Osteocyte (in vitro differentiated cells): ENCODE measurements around the gene HMCN1. TPM values are rescaled to one million over a fixed set of nuclear protein-coding genes. Genes with fewer than 3 reads are reported as not detected.

Experiments
- DNase-seq: peaks from one replicate; pipeline ENCODE4 v3.0.0; 2021; ENCODE audit warnings: mixed read lengths; ENCODE audit not compliant: unreplicated experiment; ENCODE audit errors: extremely low spot score
- H3K27ac Mint-ChIP-seq: one replicate; pipeline ENCODE4 v1.8.0; 2021; ENCODE audit warnings: mild to moderate bottlenecking, mixed read lengths; ENCODE audit not compliant: unreplicated experiment
- H3K27me3 Mint-ChIP-seq: one replicate; pipeline ENCODE4 v1.8.0; 2021; ENCODE audit warnings: mixed read lengths; ENCODE audit not compliant: unreplicated experiment
- H3K36me3 Mint-ChIP-seq: one replicate; pipeline ENCODE4 v1.8.0; 2021; ENCODE audit warnings: mixed read lengths; ENCODE audit not compliant: unreplicated experiment
- H3K4me1 Mint-ChIP-seq: one replicate; pipeline ENCODE4 v1.8.0; 2021; ENCODE audit warnings: mixed read lengths; ENCODE audit not compliant: unreplicated experiment
- H3K4me3 Mint-ChIP-seq: one replicate; pipeline ENCODE4 v1.8.0; 2021; ENCODE audit warnings: mild to moderate bottlenecking, moderate library complexity, mixed read lengths; ENCODE audit not compliant: unreplicated experiment
- H3K9me3 Mint-ChIP-seq: one replicate; pipeline ENCODE4 v1.8.0; 2021; ENCODE audit warnings: mixed read lengths; ENCODE audit not compliant: unreplicated experiment
- total RNA-seq: library from RNA; stranded (reverse); gene quantifications from 2 replicates; pipeline ENCODE4 v1.2.1, GENCODE V29; 2021
- TF ChIP-seq, protein P1 (sequence below): fragments of 200-600 bp; sonication (generic); IDR thresholded peaks from 2 replicates; pipeline ENCODE4 v1.5.0; 2021; ENCODE audit warnings: antibody characterized with exemption, mild to moderate bottlenecking, moderate library complexity

HMCN1 gene
- total RNA-seq, 1 donor from 2014 or later = 91.4 TPM

DNA sequence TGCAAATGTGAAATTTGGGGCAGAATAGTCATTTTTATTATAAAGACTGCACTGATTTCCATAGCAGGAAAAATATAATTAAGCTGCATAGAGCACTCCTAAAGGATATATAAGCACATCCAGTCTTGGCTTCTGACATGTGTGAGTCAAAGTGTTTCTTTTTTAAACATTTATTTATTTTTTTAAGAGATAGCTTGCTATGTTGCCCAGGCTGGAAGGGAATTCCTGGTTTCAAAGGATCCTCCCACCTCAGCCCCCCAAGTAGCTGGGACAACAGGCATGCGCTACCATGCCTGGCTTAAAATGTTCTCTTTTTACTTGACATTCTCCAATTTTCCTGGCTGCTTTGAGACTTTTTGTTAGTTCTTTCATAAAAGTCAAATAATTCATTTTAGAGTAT, 126.1 kb downstream of the HMCN1 start:
- DNase-seq = no peak
- TF ChIP-seq, protein P1, sequence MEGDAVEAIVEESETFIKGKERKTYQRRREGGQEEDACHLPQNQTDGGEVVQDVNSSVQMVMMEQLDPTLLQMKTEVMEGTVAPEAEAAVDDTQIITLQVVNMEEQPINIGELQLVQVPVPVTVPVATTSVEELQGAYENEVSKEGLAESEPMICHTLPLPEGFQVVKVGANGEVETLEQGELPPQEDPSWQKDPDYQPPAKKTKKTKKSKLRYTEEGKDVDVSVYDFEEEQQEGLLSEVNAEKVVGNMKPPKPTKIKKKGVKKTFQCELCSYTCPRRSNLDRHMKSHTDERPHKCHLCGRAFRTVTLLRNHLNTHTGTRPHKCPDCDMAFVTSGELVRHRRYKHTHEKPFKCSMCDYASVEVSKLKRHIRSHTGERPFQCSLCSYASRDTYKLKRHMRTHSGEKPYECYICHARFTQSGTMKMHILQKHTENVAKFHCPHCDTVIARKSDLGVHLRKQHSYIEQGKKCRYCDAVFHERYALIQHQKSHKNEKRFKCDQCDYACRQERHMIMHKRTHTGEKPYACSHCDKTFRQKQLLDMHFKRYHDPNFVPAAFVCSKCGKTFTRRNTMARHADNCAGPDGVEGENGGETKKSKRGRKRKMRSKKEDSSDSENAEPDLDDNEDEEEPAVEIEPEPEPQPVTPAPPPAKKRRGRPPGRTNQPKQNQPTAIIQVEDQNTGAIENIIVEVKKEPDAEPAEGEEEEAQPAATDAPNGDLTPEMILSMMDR = no peak
- no peak overlapping the region for H3K4me3 Mint-ChIP-seq
- H3K36me3 Mint-ChIP-seq = peaks cover 6% of the 10 kb centered on the region
- peaks cover 60% of the 10 kb centered on the region for H3K4me1 Mint-ChIP-seq
- H3K27me3 Mint-ChIP-seq = no peaks in the 10 kb centered on the region
- H3K27ac Mint-ChIP-seq = peak overlapping the region; percentile 50
- H3K9me3 Mint-ChIP-seq = no peaks in the 10 kb centered on the region

DNA sequence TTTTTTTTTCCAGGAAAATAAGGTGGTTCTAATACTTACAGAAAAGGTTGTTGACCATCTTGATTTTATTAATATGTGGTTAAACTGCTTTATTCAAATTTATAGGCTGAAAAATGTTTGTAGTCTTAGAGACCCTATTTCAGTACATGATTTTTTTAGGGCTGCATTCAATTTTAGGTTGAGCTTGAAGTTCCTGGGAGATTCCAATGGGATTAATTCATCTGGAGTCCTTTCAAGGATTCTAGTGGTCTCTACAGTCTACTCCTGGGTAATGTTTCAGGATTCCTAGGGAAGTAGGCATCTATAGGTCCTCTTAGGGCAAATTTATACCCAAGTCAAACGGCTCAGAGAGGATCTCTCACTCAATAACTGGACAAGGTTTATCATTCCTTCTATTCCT, 126.7 kb downstream of the HMCN1 start:
- DNase-seq = no peak
- Mint-ChIP-seq H3K4me3 (no peak overlapping the region), H3K36me3 (peaks cover 11% of the 10 kb centered on the region), H3K27ac (peak overlapping the region; percentile 50), H3K9me3 (no peaks in the 10 kb centered on the region), H3K4me1 (peaks cover 60% of the 10 kb centered on the region), H3K27me3 (no peaks in the 10 kb centered on the region)
- TF ChIP-seq, protein P1 = no peak

DNA sequence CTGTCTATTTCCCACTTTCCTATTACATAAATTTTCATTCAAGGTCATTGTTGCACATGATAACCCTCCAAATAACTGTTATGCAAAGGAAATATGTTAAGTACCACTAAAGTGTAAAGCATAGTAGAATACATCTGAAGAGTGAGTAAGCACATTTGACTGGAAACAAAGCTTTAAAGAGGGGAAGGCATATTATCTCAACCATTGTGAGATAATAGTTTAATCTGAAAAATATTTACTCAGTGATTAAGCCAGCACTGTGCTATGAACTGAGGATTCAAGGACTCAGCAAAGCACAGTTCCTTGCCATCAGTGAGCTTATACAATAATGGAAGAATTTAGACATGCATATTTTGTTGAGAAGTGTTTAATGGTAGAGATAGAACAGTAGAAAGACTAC, 127.4 kb downstream of the HMCN1 start:
- H3K27me3 Mint-ChIP-seq = no peaks in the 10 kb centered on the region
- H3K4me1 Mint-ChIP-seq = peaks cover 58% of the 10 kb centered on the region
- no peak for DNase-seq
- H3K27ac Mint-ChIP-seq = no peak overlapping the region
- H3K9me3 Mint-ChIP-seq = no peaks in the 10 kb centered on the region
- TF ChIP-seq, protein P1 = no peak
- H3K36me3 Mint-ChIP-seq = peaks cover 9% of the 10 kb centered on the region
- H3K4me3 Mint-ChIP-seq = no peak overlapping the region

DNA sequence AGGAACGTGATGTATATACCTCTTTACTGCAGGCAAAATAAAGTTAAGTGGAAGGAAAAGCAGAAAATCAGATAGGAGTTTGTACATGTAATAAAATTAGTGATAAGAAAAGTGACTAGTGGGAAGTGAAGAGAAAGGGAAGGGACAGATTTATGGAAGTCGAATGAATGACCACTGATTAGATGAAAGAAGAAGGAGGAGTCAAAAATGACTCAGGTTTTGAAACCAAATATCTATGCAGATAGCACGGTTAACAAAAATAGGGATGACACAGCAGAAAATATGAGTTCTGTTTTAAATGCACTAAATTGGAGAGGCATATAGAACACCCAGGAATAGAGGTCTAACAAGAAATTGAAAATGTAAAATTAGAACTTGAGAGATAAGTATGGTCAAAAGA, 128.0 kb downstream of the HMCN1 start:
- no peak for DNase-seq
- H3K27me3 Mint-ChIP-seq = no peaks in the 10 kb centered on the region
- H3K4me3 Mint-ChIP-seq = no peak overlapping the region
- TF ChIP-seq, protein P1 = no peak
- H3K9me3 Mint-ChIP-seq = no peaks in the 10 kb centered on the region
- H3K4me1 Mint-ChIP-seq = peaks cover 54% of the 10 kb centered on the region
- H3K27ac Mint-ChIP-seq = no peak overlapping the region
- H3K36me3 Mint-ChIP-seq = peaks cover 8% of the 10 kb centered on the region

DNA sequence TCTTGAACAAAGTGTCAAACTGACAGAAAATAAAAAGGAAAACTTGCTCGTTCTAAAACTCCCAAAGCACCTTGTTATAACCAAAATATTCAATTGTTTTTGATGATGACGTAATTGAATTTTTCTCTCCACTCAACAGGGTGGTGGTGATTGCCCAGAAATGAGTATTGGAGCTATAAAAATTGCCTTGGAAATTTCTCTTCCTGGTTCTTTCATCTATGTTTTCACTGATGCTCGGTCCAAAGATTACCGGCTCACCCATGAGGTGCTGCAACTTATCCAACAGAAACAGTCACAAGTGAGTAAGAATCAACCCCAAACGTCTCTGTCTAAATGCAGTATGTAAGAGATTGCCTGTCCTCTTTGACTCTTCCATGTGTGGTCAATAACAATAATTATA, 130.1 kb downstream of the HMCN1 start:
- H3K4me1 Mint-ChIP-seq = peaks cover 43% of the 10 kb centered on the region
- no peak overlapping the region for H3K4me3 Mint-ChIP-seq
- H3K27ac Mint-ChIP-seq = no peak overlapping the region
- no peaks in the 10 kb centered on the region for H3K9me3 Mint-ChIP-seq
- DNase-seq = no peak
- H3K27me3 Mint-ChIP-seq = no peaks in the 10 kb centered on the region
- TF ChIP-seq, protein P1 = no peak
- H3K36me3 Mint-ChIP-seq = peaks cover 16% of the 10 kb centered on the region
